Activated effector memory CD4-positive, alpha-beta T cell treated with Interleukin-2 at 50 U/mL for 16 hours (primary cell): ENCODE results near the gene SMAGP.
"Not testable (repeated sequence)": the region's sequence is repeated elsewhere in the genome, so short reads cannot be mapped to it uniquely, and the experiment has no call there.

Experiments
- DNase-seq: peaks from one replicate; pipeline ENCODE4 v3.0.0-alpha.2; 2020

SMAGP gene

GRCh38 chr12:51222461-51222860 lies 47.8 kb downstream of the SMAGP start:
- no peak for DNase-seq

- not testable (repeated sequence) for DNase-seq
Observed at GRCh38 chr12:51219857-51220256, 50.4 kb downstream of the SMAGP start.

GRCh38 chr12:51219322-51219721 lies 50.9 kb downstream of the SMAGP start:
- DNase-seq: no peak

DNA sequence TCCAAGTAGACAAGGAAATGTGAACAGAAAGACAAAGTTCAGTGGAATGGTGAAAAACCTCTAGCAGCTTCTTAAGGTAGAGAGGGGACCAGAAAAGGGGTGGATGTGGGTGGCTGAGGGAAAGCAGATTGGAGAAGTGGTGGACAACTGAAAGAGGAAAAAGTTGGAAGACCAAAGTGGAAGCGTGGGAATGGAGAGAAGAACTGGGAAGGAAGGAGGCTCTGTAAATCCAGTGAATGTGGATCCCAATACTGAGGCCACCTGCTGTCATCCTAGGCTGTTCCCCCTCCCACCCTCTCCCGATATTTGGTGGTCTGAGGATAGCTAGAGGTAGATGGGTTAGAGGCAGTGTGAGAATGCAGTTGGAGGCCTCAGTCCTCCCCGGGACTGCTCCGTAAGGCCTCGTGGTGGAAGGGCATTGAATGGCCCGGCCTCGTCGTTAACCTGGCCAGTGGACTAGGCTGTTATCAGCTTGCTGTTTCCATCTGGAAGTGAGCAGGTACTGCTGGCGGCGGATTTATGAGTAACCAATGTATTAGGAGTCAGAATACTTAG lies 51.5 kb downstream of the SMAGP start:
- no peak for DNase-seq

GRCh38 chr12:51217968-51218606 lies 52.1 kb downstream of the SMAGP start, which contains the start of gene POU6F1:
Gene POU6F1 (minus strand): TSS chr12:51218062. CDS start chr12:51206836, 11,226 bp downstream.
- DNase-seq: peak; percentile 70

GRCh38 chr12:51217133-51217967 lies 52.9 kb downstream of the SMAGP start:
- peak; percentile 43 for DNase-seq

- DNase-seq: no peak
Observed at GRCh38 chr12:51216642-51217041, 53.6 kb downstream of the SMAGP start.

DNA sequence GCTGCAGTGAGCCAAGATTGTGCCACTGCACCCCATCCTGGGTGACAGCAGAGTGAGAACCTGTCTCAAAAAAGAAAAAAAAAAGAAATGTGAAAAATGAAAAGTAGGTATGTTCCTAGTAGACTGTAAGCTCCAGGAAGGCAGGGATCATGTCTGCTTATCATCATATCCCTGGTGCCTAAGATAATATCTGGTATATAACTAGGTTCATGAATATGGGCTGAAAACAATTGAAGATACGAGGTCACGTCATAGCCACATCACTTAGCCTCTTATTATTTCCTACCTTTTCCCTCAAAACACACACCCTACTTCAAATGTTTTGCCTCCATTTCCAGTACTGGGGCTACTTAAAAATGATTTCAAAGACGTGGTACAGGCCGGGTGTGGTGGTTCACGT lies 55.3 kb downstream of the SMAGP start:
- no peak for DNase-seq

GRCh38 chr12:51210690-51211395 lies 59.4 kb downstream of the SMAGP start:
- no peak for DNase-seq

GRCh38 chr12:51209259-51209658 lies 61.0 kb downstream of the SMAGP start:
- no peak for DNase-seq

DNA sequence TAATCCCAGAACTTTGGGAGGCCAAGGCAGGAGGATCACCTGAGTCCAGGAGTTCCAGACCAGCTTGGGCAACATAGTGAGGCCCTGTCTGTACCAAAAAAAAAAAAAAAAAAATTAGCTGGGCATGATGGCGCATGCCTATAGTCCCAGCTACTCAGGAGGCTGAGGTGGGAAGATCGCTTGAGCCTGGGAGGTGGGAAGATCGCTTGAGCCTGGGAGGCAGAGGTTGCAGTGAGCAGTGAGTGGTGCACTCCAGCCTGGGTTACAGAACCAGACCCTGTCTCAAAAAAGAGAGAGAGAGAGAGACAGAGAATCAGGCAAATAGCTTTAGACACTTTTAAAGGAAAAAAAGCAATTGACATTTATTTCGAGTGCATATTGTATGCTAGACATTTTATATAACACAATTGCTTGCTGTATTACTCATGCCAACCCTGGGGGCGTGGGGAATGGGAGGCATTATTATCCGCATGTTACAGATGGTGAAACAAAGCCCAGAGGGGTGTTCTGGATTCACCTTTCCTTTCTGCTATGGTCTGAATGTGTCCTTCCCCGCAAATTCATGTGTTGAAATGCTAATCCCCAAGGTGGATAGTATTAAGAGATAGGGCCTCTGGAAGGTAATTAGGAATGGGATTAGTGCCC lies 62.1 kb downstream of the SMAGP start:
- no peak for DNase-seq

GRCh38 chr12:51205350-51205749 lies 64.9 kb downstream of the SMAGP start:
- DNase-seq: no peak

GRCh38 chr12:51202718-51203117 lies 67.5 kb downstream of the SMAGP start:
- DNase-seq: no peak

DNA sequence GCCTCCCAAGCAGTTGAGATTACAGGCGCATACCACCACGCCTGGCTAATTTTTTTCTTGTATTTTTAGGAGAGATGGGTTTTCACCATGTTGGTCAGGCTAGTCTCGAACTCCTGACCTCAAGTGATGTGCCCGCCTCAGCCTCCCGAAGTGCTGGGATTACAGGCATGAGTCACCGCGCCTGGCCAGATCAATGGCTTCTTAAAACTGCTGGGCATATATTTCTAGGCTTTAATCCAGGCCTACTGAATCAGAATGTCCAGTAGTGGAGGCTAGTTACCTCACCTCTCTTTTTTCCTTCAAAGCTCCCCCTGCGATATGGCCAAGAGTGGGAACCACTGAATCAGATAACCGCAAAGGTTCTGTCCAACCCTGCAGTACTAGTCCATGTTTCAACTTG lies 69.4 kb downstream of the SMAGP start:
- DNase-seq: no peak

DNA sequence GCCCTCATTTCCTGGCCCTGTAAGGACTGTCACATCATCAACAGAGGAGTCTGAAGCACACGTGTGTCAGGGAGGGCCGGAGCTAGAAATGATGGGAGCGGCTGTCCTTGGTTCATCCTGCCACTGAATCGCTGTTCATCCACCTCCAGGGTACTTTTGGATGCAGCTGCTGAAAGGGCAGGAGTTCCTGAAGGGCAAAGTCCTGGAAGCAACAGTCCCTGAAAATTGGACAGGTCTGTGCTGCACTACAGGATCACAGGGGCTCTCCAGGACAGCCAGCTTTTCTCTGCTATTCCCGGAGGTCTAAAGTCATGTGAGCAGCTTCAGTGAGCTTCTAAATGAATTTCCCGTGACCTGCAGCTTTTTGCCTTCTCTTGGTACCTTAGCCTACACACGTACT lies 70.1 kb downstream of the SMAGP start:
- DNase-seq: no peak

- no peak for DNase-seq
Observed at GRCh38 chr12:51199366-51199945, 70.8 kb downstream of the SMAGP start.

DNA sequence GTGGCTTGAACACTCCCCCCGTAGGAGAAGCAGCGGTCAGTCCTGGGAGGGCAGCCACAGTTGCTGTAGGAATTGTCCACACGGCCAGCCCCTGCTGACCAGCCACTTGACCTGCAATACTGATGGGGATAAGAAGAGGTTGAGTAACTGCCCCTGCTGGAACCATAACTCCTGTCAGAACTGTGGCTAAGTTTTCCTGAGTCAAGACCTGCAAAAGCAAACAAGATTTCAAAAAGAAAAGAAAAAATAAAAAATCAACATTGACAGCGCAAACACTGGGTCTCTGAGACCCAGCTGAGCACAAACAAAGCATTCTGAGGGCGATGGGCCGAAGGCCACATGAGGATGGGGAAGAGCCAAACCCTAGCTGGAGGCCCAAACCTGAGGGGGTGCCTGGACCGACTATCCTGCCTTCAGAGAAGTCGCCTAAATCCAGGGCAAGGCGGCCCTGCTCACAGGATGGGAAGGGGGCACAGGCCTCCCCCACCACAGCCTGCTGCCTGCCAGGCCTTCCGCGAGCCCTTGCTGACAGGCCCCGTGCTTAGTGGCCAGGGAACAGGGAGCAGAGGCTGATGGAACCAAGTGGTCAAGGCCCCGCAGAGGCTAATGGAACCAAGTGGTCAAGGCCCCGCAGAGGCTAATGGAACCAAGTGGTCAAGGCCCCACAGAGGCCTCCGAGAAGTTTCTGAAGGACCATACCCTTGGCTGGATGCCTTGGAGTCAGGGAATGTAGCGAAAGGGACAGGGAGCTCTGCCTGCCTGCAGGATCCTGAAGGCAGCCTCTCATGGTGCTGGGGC lies 71.4 kb downstream of the SMAGP start:
- DNase-seq: no peak

- no peak for DNase-seq
Observed at GRCh38 chr12:51197736-51198567, 72.3 kb downstream of the SMAGP start.

DNA sequence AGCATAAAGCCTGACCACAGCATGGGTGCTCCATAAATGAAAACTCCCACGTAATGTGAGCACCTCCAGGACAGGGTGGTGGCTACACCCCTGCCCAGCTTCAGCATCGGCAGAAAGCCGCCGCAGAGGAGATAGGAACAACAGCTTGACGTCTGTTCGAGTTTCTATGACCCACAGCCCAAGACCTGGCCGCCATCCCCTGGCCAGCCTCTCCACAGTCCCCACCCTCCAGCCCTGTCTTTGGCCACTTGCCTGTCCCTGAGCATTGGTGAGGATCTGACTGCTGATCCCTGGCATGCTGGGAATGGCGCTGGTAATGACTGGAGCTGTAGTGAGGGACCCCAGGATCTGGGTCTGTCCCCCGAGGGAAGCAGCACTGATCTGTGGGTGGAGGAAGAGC lies 73.7 kb downstream of the SMAGP start:
- no peak for DNase-seq

DNA sequence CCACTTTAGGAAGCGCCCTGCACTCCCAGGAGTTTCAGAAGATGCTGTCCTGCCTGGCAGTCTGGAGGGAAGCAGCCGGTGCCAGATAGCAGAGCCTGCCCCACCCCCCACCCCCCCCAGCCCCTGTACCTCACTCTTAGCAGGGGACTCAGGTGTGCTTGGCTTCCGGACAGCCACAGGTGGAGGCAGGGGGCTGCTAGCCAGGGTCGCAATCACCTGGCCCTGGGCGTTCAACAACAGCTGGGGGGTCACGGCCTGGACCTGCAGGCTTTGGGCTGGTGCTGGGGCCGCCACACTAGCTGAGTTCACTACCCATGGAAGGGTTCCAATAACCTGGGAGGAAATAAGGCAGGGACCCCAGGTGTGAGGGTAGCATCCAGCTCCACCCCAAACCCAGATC lies 74.4 kb downstream of the SMAGP start:
- no peak for DNase-seq
